Esophagus muscularis mucosa (tissue), 4 donors: ENCODE results near the gene CD96.

Experiments used
- CTCF ChIP-seq, 3 experiments: fragments of 200-600 bp in 2 of 3; fragments of 450-650 bp in 1 of 3; sonication (generic) in 2 of 3; IDR thresholded peaks; one replicate each; pipeline ENCODE4 v1.5.1; 2017 to 2019; ENCODE audit warnings: antibody characterized with exemption in 3 of 3, mild to moderate bottlenecking in 2 of 3, moderate library complexity in 1 of 3
- EP300 ChIP-seq: sonication (generic); formaldehyde crosslinking; IDR thresholded peaks from one replicate; pipeline ENCODE4 v1.6.1; 2017; ENCODE audit warnings: antibody characterized with exemption
- POLR2A ChIP-seq: fragments of 450-650 bp; IDR thresholded peaks from one replicate; pipeline ENCODE4 v1.6.1; 2017; ENCODE audit warnings: antibody characterized with exemption, moderate library complexity, mild to moderate bottlenecking, low read depth
- POLR2AphosphoS5 ChIP-seq, 2 donors: sonication (generic); formaldehyde crosslinking; IDR thresholded peaks; one replicate each; pipeline ENCODE4 v1.6.1; 2017; ENCODE audit warnings: antibody characterized with exemption in 2 of 2

DNA sequence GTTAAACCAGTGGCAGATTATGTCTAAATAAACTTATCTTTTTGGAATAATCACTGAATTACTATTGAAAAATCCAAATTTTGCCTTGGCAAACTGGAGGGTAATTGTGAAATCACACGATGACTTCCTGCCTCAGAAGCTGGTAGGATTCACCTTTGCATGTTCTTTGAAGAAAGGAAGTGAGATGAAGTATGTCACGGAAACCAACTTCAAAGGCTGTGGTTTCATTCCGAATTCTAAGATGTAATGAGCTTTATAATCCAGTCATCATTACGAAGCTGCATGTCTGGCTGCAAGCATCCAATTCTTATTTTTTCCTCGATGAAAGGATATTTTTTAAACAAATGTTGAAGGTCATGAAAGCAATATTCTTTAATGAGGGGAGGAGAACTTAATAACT, 68.2 kb downstream of the CD96 start:
- no peak for TF ChIP-seq POLR2A
- no peak for TF ChIP-seq CTCF (IDR thresholded peaks at IDR 0.05)
- TF ChIP-seq POLR2AphosphoS5 (IDR thresholded peaks at IDR 0.05): no peak
- no peak for TF ChIP-seq EP300
